Naive thymus-derived CD8-positive, alpha-beta T cell (primary cell): ENCODE results near the gene GIN1. TPM values are rescaled to one million over a fixed set of nuclear protein-coding genes. Genes with fewer than 3 reads are reported as not detected.
A peak's percentile ranks its signal among the peaks of the same experiment; 100 is the strongest.

Experiments
- ATAC-seq, 2 donors: fragments of 150-1000 bp; cut with Tn5 transposase in 1 of 2; sonication (Bioruptor Pico), chemical (Tn5 transposase) in 1 of 2; 1 replicate in 1 of 2; 2 replicates in 1 of 2; pipeline ENCODE4 v1.10.0; 2021; ENCODE audit warnings: mild to moderate bottlenecking in 2 of 2, moderate library complexity in 2 of 2
- POLR2A ChIA-PET: fragments of 350-600 bp; sonication (Branson Sonifier 250); formaldehyde crosslinking; loops from one replicate; lab custom pipeline; 2021; ENCODE audit warnings: antibody characterized with exemption; lab: Charles Lee
- DNase-seq, 10 donors: peaks; one replicate each; pipeline versions ENCODE4 v3.0.0 to v3.0.0-alpha.2; 2020 to 2022
- H3K27ac Mint-ChIP-seq, 10 donors: one replicate each; pipeline ENCODE4 v1.8.0; 2020 to 2022; ENCODE audit warnings: mild to moderate bottlenecking in 10 of 10, mixed read lengths in 10 of 10, moderate library complexity in 4 of 10, inconsistent platforms in 1 of 10
- H3K27me3 Mint-ChIP-seq, 5 donors: one replicate each; pipeline ENCODE4 v1.8.0; 2021 to 2022; ENCODE audit warnings: mixed read lengths in 5 of 5
- H3K36me3 Mint-ChIP-seq, 3 donors: one replicate each; pipeline ENCODE4 v1.8.0; 2020 to 2022; ENCODE audit warnings: mixed read lengths in 3 of 3, mild to moderate bottlenecking in 2 of 3, inconsistent platforms in 1 of 3
- H3K4me1 Mint-ChIP-seq, 4 donors: one replicate each; pipeline ENCODE4 v1.8.0; 2021 to 2022; ENCODE audit warnings: mixed read lengths in 4 of 4
- H3K4me3 Mint-ChIP-seq, 10 donors: one replicate each; pipeline ENCODE4 v1.8.0; 2020 to 2022; ENCODE audit warnings: mild to moderate bottlenecking in 10 of 10, mixed read lengths in 10 of 10, moderate library complexity in 6 of 10, inconsistent platforms in 1 of 10
- H3K9me3 Mint-ChIP-seq, 9 donors: one replicate each; pipeline ENCODE4 v1.8.0; 2020 to 2022; ENCODE audit warnings: mixed read lengths in 9 of 9, mild to moderate bottlenecking in 3 of 9, inconsistent platforms in 1 of 9, moderate library complexity in 1 of 9
- polyA plus RNA-seq, 3 donors: library from polyadenylated mRNA; unstranded; fragments of 300-500 nt; fragmentation: Illumina TruSeq; gene quantifications; one replicate each; pipeline ENCODE4 v1.2.3, GENCODE V29; 2021
- total RNA-seq, 8 experiments: library from RNA in 2 of 8; stranded (reverse) in 2 of 8; gene quantifications; one replicate each; pipeline ENCODE4 v1.2.3 and lab custom pipeline; 2021 to 2026

Gene GIN1
- total and polyA plus RNA-seq, 5 experiments from 2014 or later: 6.5 to 17.4 (median 9.5) TPM

GRCh38 chr5:103127292-103127817, 7.4 kb upstream of the GIN1 start:
- H3K4me3 Mint-ChIP-seq: no peak overlapping the region
- H3K36me3 Mint-ChIP-seq: peaks cover 0 to 32% (median 9%) of the 10 kb centered on the region in 3 donors
- H3K27ac Mint-ChIP-seq: peak overlapping the region in 2 of 10 donors; percentile 1 to 20
- ATAC-seq (no peak), DNase-seq (no peak)
- H3K4me1 Mint-ChIP-seq: peaks cover 23 to 68% (median 61%) of the 10 kb centered on the region in 4 donors
- H3K27me3 Mint-ChIP-seq: no peaks in the 10 kb centered on the region
- no peaks in the 10 kb centered on the region for H3K9me3 Mint-ChIP-seq
- POLR2A ChIA-PET: interaction anchor here (0.6 kb wide), 1 partner anchor 15 kb away, joined by 3 read pairs; no protein-coding TSS in a partner anchor

GRCh38 chr5:103126557-103126956, 6.6 kb upstream of the GIN1 start:
- ATAC-seq: no peak
- Mint-ChIP-seq H3K36me3 (peaks cover 0 to 31% (median 9%) of the 10 kb centered on the region in 3 donors), H3K27me3 (no peaks in the 10 kb centered on the region), H3K4me3 (peak overlapping the region in 2 of 10 donors; percentile 8 to 31), H3K4me1 (peaks cover 28 to 70% (median 65%) of the 10 kb centered on the region in 4 donors), H3K27ac (peak overlapping the region in 1 of 10 donors; percentile 54), H3K9me3 (no peaks in the 10 kb centered on the region)
- DNase-seq: no peak
- POLR2A ChIA-PET: no interaction called here

- POLR2A ChIA-PET: no interaction called here
- Mint-ChIP-seq H3K4me3 (peak overlapping the region in 7 of 10 donors; percentile 65 to 100 (median 93)), H3K27me3 (no peaks in the 10 kb centered on the region), H3K27ac (peak overlapping the region in 1 of 10 donors; percentile 17), H3K9me3 (no peaks in the 10 kb centered on the region), H3K4me1 (peaks cover 21 to 73% (median 68%) of the 10 kb centered on the region in 4 donors), H3K36me3 (peaks cover 0 to 13% (median 4%) of the 10 kb centered on the region in 3 donors)
- DNase-seq (no peak), ATAC-seq (no peak)
Observed at GRCh38 chr5:103122242-103122641, 2.3 kb upstream of the GIN1 start.

- peak overlapping the region; percentile 93 to 100 (median 99) for H3K27ac Mint-ChIP-seq
- DNase-seq: peak in 1 of 10 donors; percentile 8
- no peaks in the 10 kb centered on the region for H3K27me3 Mint-ChIP-seq
- ATAC-seq: peak in 1 of 2 donors; percentile 2
- peaks cover 0 to 13% (median 4%) of the 10 kb centered on the region in 3 donors for H3K36me3 Mint-ChIP-seq
- POLR2A ChIA-PET: interaction anchor here (0.6 to 2.4 kb wide), 9 partner anchors 8 to 441 kb away, joined by 3 to 22 read pairs (median 6); partner anchors contain the start of genes MACIR, NUDT12 and PAM
- H3K4me3 Mint-ChIP-seq: peak overlapping the region; percentile 91 to 100 (median 98)
- peaks cover 19 to 69% (median 57%) of the 10 kb centered on the region in 4 donors for H3K4me1 Mint-ChIP-seq
- no peaks in the 10 kb centered on the region for H3K9me3 Mint-ChIP-seq
Observed at GRCh38 chr5:103120607-103121200, 766 bp upstream of the GIN1 start.

GRCh38 chr5:103119070-103119764, 721 bp downstream of the GIN1 start:
- peaks cover 0 to 17% (median 4%) of the 10 kb centered on the region in 3 donors for H3K36me3 Mint-ChIP-seq
- peak overlapping the region; percentile 93 to 100 (median 99) for H3K27ac Mint-ChIP-seq
- no peak for DNase-seq
- no peaks in the 10 kb centered on the region for H3K9me3 Mint-ChIP-seq
- peaks cover 21 to 57% (median 52%) of the 10 kb centered on the region in 4 donors for H3K4me1 Mint-ChIP-seq
- H3K4me3 Mint-ChIP-seq: peak overlapping the region; percentile 91 to 100 (median 98)
- no peak for ATAC-seq
- POLR2A ChIA-PET: interaction anchor here (0.8 to 2.4 kb wide), 8 partner anchors 8 to 443 kb away, joined by 3 to 22 read pairs (median 6); partner anchors contain the start of genes MACIR, NUDT12 and PAM
- no peaks in the 10 kb centered on the region for H3K27me3 Mint-ChIP-seq

- no peak for DNase-seq
- Mint-ChIP-seq H3K4me3 (no peak overlapping the region), H3K36me3 (peaks cover 0 to 11% (median 0%) of the 10 kb centered on the region in 3 donors), H3K9me3 (no peaks in the 10 kb centered on the region), H3K27me3 (no peaks in the 10 kb centered on the region), H3K27ac (no peak overlapping the region), H3K4me1 (peaks cover 22 to 55% (median 52%) of the 10 kb centered on the region in 4 donors)
- ATAC-seq: no peak
- POLR2A ChIA-PET: no interaction called here
Observed at GRCh38 chr5:103117471-103117991, 2.4 kb downstream of the GIN1 start.

GRCh38 chr5:103114440-103114839, 5.5 kb downstream of the GIN1 start:
- POLR2A ChIA-PET: no interaction called here
- Mint-ChIP-seq H3K36me3 (peaks cover 0 to 6% (median 0%) of the 10 kb centered on the region in 3 donors), H3K4me1 (peaks cover 23 to 58% (median 53%) of the 10 kb centered on the region in 4 donors), H3K27me3 (no peaks in the 10 kb centered on the region), H3K9me3 (peaks cover 0 to 8% (median 0%) of the 10 kb centered on the region in 9 donors), H3K4me3 (no peak overlapping the region), H3K27ac (peak overlapping the region in 1 of 10 donors; percentile 17)
- ATAC-seq (no peak), DNase-seq (no peak)

- peaks cover 0 to 8% (median 0%) of the 10 kb centered on the region in 9 donors for H3K9me3 Mint-ChIP-seq
- H3K27me3 Mint-ChIP-seq: no peaks in the 10 kb centered on the region
- no peak for ATAC-seq
- peak overlapping the region in 9 of 10 donors; percentile 36 to 91 (median 79) for H3K27ac Mint-ChIP-seq
- peaks cover 21 to 54% (median 44%) of the 10 kb centered on the region in 4 donors for H3K4me1 Mint-ChIP-seq
- peak overlapping the region in 4 of 10 donors; percentile 8 to 51 (median 27) for H3K4me3 Mint-ChIP-seq
- POLR2A ChIA-PET: interaction anchor here (0.7 to 0.9 kb wide), 2 partner anchors 312 to 878 kb away, joined by 3 to 4 read pairs; no protein-coding TSS in a partner anchor
- H3K36me3 Mint-ChIP-seq: peaks cover 0 to 13% (median 4%) of the 10 kb centered on the region in 3 donors
- no peak for DNase-seq
Observed at GRCh38 chr5:103112910-103113309, 7.0 kb downstream of the GIN1 start.

- Mint-ChIP-seq H3K27ac (peak overlapping the region in 9 of 10 donors; percentile 78 to 91 (median 86)), H3K4me3 (peak overlapping the region; percentile 24 to 81 (median 59)), H3K27me3 (no peaks in the 10 kb centered on the region), H3K9me3 (peaks cover 0 to 8% (median 0%) of the 10 kb centered on the region in 9 donors), H3K4me1 (peaks cover 21 to 53% (median 42%) of the 10 kb centered on the region in 4 donors), H3K36me3 (peaks cover 0 to 26% (median 13%) of the 10 kb centered on the region in 3 donors)
- DNase-seq (peak in 6 of 10 donors; percentile 5 to 69 (median 34)), ATAC-seq (peak; percentile 72 to 92)
- POLR2A ChIA-PET: interaction anchor here (0.9 to 1.6 kb wide), 2 partner anchors 9 to 16 kb away, joined by 3 to 22 read pairs; partner anchors contain the start of genes GIN1 and PPIP5K2
Observed at GRCh38 chr5:103111468-103111867, 8.5 kb downstream of the GIN1 start.

GRCh38 chr5:103110403-103110802, 9.5 kb downstream of the GIN1 start:
- ATAC-seq (no peak), DNase-seq (no peak)
- H3K27ac Mint-ChIP-seq: peak overlapping the region in 1 of 10 donors; percentile 44
- peaks cover 0 to 8% (median 0%) of the 10 kb centered on the region in 9 donors for H3K9me3 Mint-ChIP-seq
- POLR2A ChIA-PET: no interaction called here
- H3K36me3 Mint-ChIP-seq: peaks cover 0 to 33% (median 21%) of the 10 kb centered on the region in 3 donors
- peaks cover 21 to 49% (median 41%) of the 10 kb centered on the region in 4 donors for H3K4me1 Mint-ChIP-seq
- no peaks in the 10 kb centered on the region for H3K27me3 Mint-ChIP-seq
- peak overlapping the region in 1 of 10 donors; percentile 2 for H3K4me3 Mint-ChIP-seq

- POLR2A ChIA-PET: no interaction called here
- ATAC-seq: no peak
- H3K9me3 Mint-ChIP-seq: peaks cover 0 to 8% (median 0%) of the 10 kb centered on the region in 9 donors
- peaks cover 16 to 49% (median 35%) of the 10 kb centered on the region in 4 donors for H3K4me1 Mint-ChIP-seq
- H3K4me3 Mint-ChIP-seq: no peak overlapping the region
- H3K27me3 Mint-ChIP-seq: no peaks in the 10 kb centered on the region
- H3K36me3 Mint-ChIP-seq: peaks cover 0 to 37% (median 27%) of the 10 kb centered on the region in 3 donors
- no peak overlapping the region for H3K27ac Mint-ChIP-seq
- DNase-seq: no peak
Observed at GRCh38 chr5:103109277-103109676, 10.7 kb downstream of the GIN1 start.

GRCh38 chr5:103108086-103108485, 11.9 kb downstream of the GIN1 start:
- H3K4me1 Mint-ChIP-seq: peaks cover 16 to 43% (median 29%) of the 10 kb centered on the region in 4 donors
- peaks cover 0 to 8% (median 0%) of the 10 kb centered on the region in 9 donors for H3K9me3 Mint-ChIP-seq
- no peak overlapping the region for H3K4me3 Mint-ChIP-seq
- peaks cover 0 to 43% (median 28%) of the 10 kb centered on the region in 3 donors for H3K36me3 Mint-ChIP-seq
- ATAC-seq (no peak), DNase-seq (no peak)
- POLR2A ChIA-PET: no interaction called here
- no peaks in the 10 kb centered on the region for H3K27me3 Mint-ChIP-seq
- no peak overlapping the region for H3K27ac Mint-ChIP-seq
